OCI-LY3 (cell line): ENCODE measurements around the gene SIL1.

Source experiments
- H2AFZ ChIP-seq: fragments of 200-600, 300-600 bp; shearing (Covaris generic); 2 replicates; pipeline ENCODE4 v1.6.0; 2014; ENCODE audit warnings: antibody characterized with exemption, low read depth, low read length
- H3K27ac ChIP-seq: fragments of 200-600, 300-600 bp; sonication (generic); 2 replicates; pipeline ENCODE4 v1.5.1; 2014; ENCODE audit warnings: mild to moderate bottlenecking, low read length, moderate library complexity, mixed read lengths
- H3K27me3 ChIP-seq: fragments of 200-600, 300-600 bp; sonication (generic); 2 replicates; pipeline ENCODE4 v1.6.1; 2014; ENCODE audit warnings: low read depth, low read length, mixed read lengths
- H3K36me3 ChIP-seq: fragments of 200-600, 300-600 bp; sonication (generic); replicated peaks from 2 replicates; pipeline ENCODE3; 2014; ENCODE audit warnings: low read depth, low read length, mixed read lengths
- H3K4me1 ChIP-seq: fragments of 300-600, 200-600 bp; sonication (generic); 2 replicates; pipeline ENCODE4 v1.6.1; 2014; ENCODE audit warnings: low read length, mixed read lengths
- H3K4me2 ChIP-seq: fragments of 200-600, 300-600 bp; sonication (generic); 2 replicates; pipeline ENCODE4 v1.6.1; 2014; ENCODE audit warnings: low read length, mixed read lengths
- H3K4me3 ChIP-seq: fragments of 300-600, 200-600 bp; sonication (generic); 2 replicates; pipeline ENCODE4 v1.5.1; 2014; ENCODE audit warnings: antibody characterized with exemption, mild to moderate bottlenecking, low read length, moderate library complexity
- H3K79me2 ChIP-seq: fragments of 300-600, 200-600 bp; shearing (Covaris generic); 2 replicates; pipeline ENCODE4 v1.6.1; 2014; ENCODE audit warnings: mild to moderate bottlenecking, low read length, mixed read lengths
- H3K9ac ChIP-seq: fragments of 300-600, 200-600 bp; shearing (Covaris generic); 2 replicates; pipeline ENCODE4 v1.6.0; 2014; ENCODE audit warnings: mild to moderate bottlenecking, low read length, moderate library complexity
- H3K9me3 ChIP-seq: fragments of 200-600, 300-600 bp; shearing (Covaris generic); 2 replicates; pipeline ENCODE4 v1.6.1; 2014; ENCODE audit warnings: low read length, mixed read lengths; ENCODE audit not compliant: insufficient read depth
- H4K20me1 ChIP-seq: fragments of 200-600, 300-600 bp; sonication (generic); 2 replicates; pipeline ENCODE4 v1.6.1; 2016; ENCODE audit warnings: low read length, mixed read lengths; ENCODE audit not compliant: insufficient read depth
- CTCF ChIP-seq: fragments of 200-600, 300-600 bp; sonication (generic); IDR thresholded peaks from 2 replicates; pipeline ENCODE4 v1.5.1; 2014; ENCODE audit warnings: antibody characterized with exemption, low read length, low read depth
- EZH2phosphoT487 ChIP-seq: fragments of 200-600 bp; shearing (Covaris generic); IDR thresholded peaks from 2 replicates; pipeline ENCODE4 v1.6.1; 2018; ENCODE audit warnings: antibody characterized with exemption, mixed run types, low read depth

SIL1 gene

DNA sequence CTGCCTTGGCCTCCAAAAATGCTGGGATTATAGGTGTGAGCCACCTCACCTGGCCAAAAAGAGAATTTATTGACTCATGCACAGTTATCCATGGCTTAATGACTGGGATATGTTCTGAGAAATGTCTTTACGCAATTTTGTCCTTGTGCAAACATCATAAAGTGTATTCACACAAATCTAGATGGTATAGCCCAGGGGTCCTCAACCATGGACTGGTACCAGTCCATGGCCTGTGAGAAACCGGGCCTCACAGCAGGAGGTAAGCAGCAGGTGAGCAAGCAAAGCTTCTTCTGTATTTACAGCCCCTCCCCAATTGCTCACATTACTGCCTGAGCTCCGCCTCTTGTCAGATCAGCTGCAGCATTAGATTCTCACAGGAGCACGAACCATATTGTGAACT is 12.4 kb upstream of the SIL1 start:
- no peak overlapping the region for H3K4me2 ChIP-seq
- no peak overlapping the region for H3K27ac ChIP-seq
- H2AFZ ChIP-seq: no peak overlapping the region
- H3K4me3 ChIP-seq: no peak overlapping the region
- no peaks in the 10 kb centered on the region for H3K4me1 ChIP-seq
- TF ChIP-seq EZH2phosphoT487: no peak
- no peak for TF ChIP-seq CTCF
- H4K20me1 ChIP-seq: no peaks in the 10 kb centered on the region
- no peaks in the 10 kb centered on the region for H3K36me3 ChIP-seq
- H3K9me3 ChIP-seq: no peaks in the 10 kb centered on the region
- H3K9ac ChIP-seq: no peak overlapping the region
- H3K79me2 ChIP-seq: no peaks in the 10 kb centered on the region
- no peaks in the 10 kb centered on the region for H3K27me3 ChIP-seq

GRCh38 chr5:139207297-139208000 is 9.3 kb upstream of the SIL1 start:
- Histone ChIP-seq H3K9ac (no peak overlapping the region), H3K4me2 (no peak overlapping the region), H3K36me3 (no peaks in the 10 kb centered on the region), H3K9me3 (no peaks in the 10 kb centered on the region), H3K4me1 (no peaks in the 10 kb centered on the region), H3K27me3 (no peaks in the 10 kb centered on the region), H3K27ac (no peak overlapping the region), H3K79me2 (no peaks in the 10 kb centered on the region), H4K20me1 (no peaks in the 10 kb centered on the region), H2AFZ (no peak overlapping the region), H3K4me3 (no peak overlapping the region)
- TF ChIP-seq CTCF: no peak
- TF ChIP-seq EZH2phosphoT487: no peak

- H3K4me1 ChIP-seq: no peaks in the 10 kb centered on the region
- no peaks in the 10 kb centered on the region for H3K36me3 ChIP-seq
- H3K27me3 ChIP-seq: no peaks in the 10 kb centered on the region
- no peak overlapping the region for H2AFZ ChIP-seq
- H3K4me3 ChIP-seq: no peak overlapping the region
- no peak overlapping the region for H3K27ac ChIP-seq
- TF ChIP-seq EZH2phosphoT487 (no peak), CTCF (no peak)
- H3K9ac ChIP-seq: no peak overlapping the region
- no peaks in the 10 kb centered on the region for H3K79me2 ChIP-seq
- H3K9me3 ChIP-seq: no peaks in the 10 kb centered on the region
- no peaks in the 10 kb centered on the region for H4K20me1 ChIP-seq
- H3K4me2 ChIP-seq: no peak overlapping the region
These were observed 7.4 kb upstream of the SIL1 start for GRCh38 chr5:139205586-139205985.

DNA sequence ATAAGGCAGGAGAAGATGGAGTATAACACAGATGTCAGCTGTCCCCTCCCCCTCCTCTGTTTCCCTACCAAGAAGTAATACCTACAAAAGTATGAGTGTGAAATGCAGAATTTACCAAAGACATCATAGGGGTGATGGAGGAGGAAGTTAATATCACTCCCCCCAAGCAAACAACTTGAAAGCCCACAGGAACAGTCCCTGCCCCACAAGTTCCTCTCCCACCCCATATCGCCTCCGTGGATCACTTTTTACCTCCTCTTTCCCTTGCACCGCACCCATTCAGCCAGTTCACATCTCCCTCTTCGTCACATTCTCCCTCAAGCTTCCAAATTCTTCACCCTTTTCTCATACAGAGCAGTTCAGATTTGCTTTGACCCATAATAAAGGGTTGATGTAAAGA is 7.0 kb upstream of the SIL1 start:
- H3K4me1 ChIP-seq: no peaks in the 10 kb centered on the region
- no peak overlapping the region for H3K27ac ChIP-seq
- H3K79me2 ChIP-seq: no peaks in the 10 kb centered on the region
- no peak overlapping the region for H3K4me2 ChIP-seq
- no peaks in the 10 kb centered on the region for H3K9me3 ChIP-seq
- no peak overlapping the region for H3K9ac ChIP-seq
- no peak overlapping the region for H2AFZ ChIP-seq
- H3K27me3 ChIP-seq: no peaks in the 10 kb centered on the region
- no peaks in the 10 kb centered on the region for H4K20me1 ChIP-seq
- TF ChIP-seq EZH2phosphoT487: no peak
- no peak for TF ChIP-seq CTCF
- no peaks in the 10 kb centered on the region for H3K36me3 ChIP-seq
- no peak overlapping the region for H3K4me3 ChIP-seq
